Colonic mucosa (tissue), 4 donors: Measurements from ENCODE around the gene CELF6. TPM values are rescaled to one million over a fixed set of nuclear protein-coding genes. Genes with fewer than 3 reads are reported as not detected.

ENCODE experiments used
- DNase-seq: peaks from one replicate; pipeline ENCODE4 v3.0.0-alpha.2; 2020
- H3K27ac ChIP-seq: fragments of 200-600 bp; one replicate; pipeline ENCODE4 v1.8.0; 2021
- H3K27me3 ChIP-seq: fragments of 200-600 bp; one replicate; pipeline ENCODE4 v1.8.0; 2021
- H3K36me3 ChIP-seq: fragments of 200-600 bp; one replicate; pipeline ENCODE4 v1.8.0; 2021
- H3K4me1 ChIP-seq: fragments of 200-600 bp; one replicate; pipeline ENCODE4 v1.8.0; 2021; ENCODE audit warnings: mild to moderate bottlenecking
- H3K4me3 ChIP-seq: fragments of 200-600 bp; one replicate; pipeline ENCODE4 v1.8.0; 2021
- H3K9ac ChIP-seq, 2 donors: one replicate each; pipeline ENCODE4 v1.7.0; 2013; ENCODE audit warnings: control low read depth in 2 of 2, low read depth in 2 of 2, low read length in 2 of 2
- H3K9me3 ChIP-seq: fragments of 200-600 bp; one replicate; pipeline ENCODE4 v1.8.0; 2021
- intact Hi-C: fragments of 100-400 bp; cut with DNase I; formaldehyde crosslinking; loops from one replicate; pipeline ENCODE4 v1.14.1; 2022
- total RNA-seq, 2 donors: library from RNA; stranded (reverse); fragmentation: NEBNext Ultra II Directional in 1 of 2; extraction: Animal tissue kit (Norgen Biotek cat#: 25700) in 1 of 2; gene quantifications; one replicate each; pipeline ENCODE4 v1.2.1, GENCODE V29; 2021
- TF ChIP-seq, protein P1 (sequence below): fragments of 200-600 bp; IDR thresholded peaks from one replicate; pipeline ENCODE4 v1.8.0; 2022; ENCODE audit warnings: antibody characterized with exemption, mild to moderate bottlenecking
- donor health status: healthy.
- donor health status: DM: no; HTN: no; CAD: no.
- donor health status: DM: no; HTN: no; CAD: no.

CELF6 gene
- total RNA-seq, 2 donors from 2014 or later, result 0.74 to 0.93 TPM

DNA sequence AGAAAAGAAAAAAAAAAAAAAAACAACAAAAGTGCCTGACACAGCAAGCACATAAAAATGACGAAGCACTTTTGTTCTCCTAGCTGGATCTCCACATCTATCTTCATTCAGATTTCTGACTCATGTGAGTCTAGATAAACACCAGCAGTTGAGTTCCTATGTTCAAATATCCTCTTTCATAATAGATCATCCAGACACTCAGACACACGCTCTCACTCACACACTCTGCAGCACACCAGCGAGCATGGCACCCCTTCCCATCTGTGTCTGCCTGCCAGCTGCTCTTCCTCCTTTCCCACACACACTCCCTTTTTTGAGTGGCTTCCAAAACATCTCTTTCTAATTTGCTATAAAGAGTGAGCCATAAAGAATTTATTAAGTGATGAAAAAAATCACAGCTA is 19.8 kb upstream of the CELF6 start:
- Histone ChIP-seq H3K9me3 (no peaks in the 10 kb centered on the region), H3K9ac (no peak overlapping the region), H3K27ac (peak overlapping the region; percentile 25), H3K4me1 (no peaks in the 10 kb centered on the region), H3K27me3 (no peaks in the 10 kb centered on the region), H3K36me3 (no peaks in the 10 kb centered on the region), H3K4me3 (no peak overlapping the region)
- DNase-seq, result no peak
- TF ChIP-seq, protein P1, sequence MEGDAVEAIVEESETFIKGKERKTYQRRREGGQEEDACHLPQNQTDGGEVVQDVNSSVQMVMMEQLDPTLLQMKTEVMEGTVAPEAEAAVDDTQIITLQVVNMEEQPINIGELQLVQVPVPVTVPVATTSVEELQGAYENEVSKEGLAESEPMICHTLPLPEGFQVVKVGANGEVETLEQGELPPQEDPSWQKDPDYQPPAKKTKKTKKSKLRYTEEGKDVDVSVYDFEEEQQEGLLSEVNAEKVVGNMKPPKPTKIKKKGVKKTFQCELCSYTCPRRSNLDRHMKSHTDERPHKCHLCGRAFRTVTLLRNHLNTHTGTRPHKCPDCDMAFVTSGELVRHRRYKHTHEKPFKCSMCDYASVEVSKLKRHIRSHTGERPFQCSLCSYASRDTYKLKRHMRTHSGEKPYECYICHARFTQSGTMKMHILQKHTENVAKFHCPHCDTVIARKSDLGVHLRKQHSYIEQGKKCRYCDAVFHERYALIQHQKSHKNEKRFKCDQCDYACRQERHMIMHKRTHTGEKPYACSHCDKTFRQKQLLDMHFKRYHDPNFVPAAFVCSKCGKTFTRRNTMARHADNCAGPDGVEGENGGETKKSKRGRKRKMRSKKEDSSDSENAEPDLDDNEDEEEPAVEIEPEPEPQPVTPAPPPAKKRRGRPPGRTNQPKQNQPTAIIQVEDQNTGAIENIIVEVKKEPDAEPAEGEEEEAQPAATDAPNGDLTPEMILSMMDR, result no peak
- intact Hi-C loops, result no loop called here

- Histone ChIP-seq H3K9me3 (no peaks in the 10 kb centered on the region), H3K9ac (no peak overlapping the region), H3K27ac (peak overlapping the region; percentile 25), H3K36me3 (no peaks in the 10 kb centered on the region), H3K27me3 (no peaks in the 10 kb centered on the region), H3K4me1 (no peaks in the 10 kb centered on the region), H3K4me3 (no peak overlapping the region)
- TF ChIP-seq, protein P1, result no peak
- DNase-seq, result no peak
- intact Hi-C loops, result no loop called here
These were observed 18.8 kb upstream of the CELF6 start for GRCh38 chr15:72338617-72339321.

- H3K27ac ChIP-seq, result no peak overlapping the region
- no peaks in the 10 kb centered on the region for H3K9me3 ChIP-seq
- no peaks in the 10 kb centered on the region for H3K27me3 ChIP-seq
- H3K4me1 ChIP-seq, result no peaks in the 10 kb centered on the region
- TF ChIP-seq, protein P1, result no peak
- intact Hi-C loops, result no loop called here
- H3K9ac ChIP-seq, result no peak overlapping the region
- no peaks in the 10 kb centered on the region for H3K36me3 ChIP-seq
- DNase-seq, result no peak
- no peak overlapping the region for H3K4me3 ChIP-seq
These were observed 18.2 kb upstream of the CELF6 start for GRCh38 chr15:72338148-72338547.

- Histone ChIP-seq H3K27ac (no peak overlapping the region), H3K9me3 (no peaks in the 10 kb centered on the region), H3K9ac (no peak overlapping the region), H3K4me3 (no peak overlapping the region), H3K36me3 (no peaks in the 10 kb centered on the region), H3K4me1 (no peaks in the 10 kb centered on the region), H3K27me3 (no peaks in the 10 kb centered on the region)
- no peak for DNase-seq
- intact Hi-C loops, result no loop called here
- TF ChIP-seq, protein P1, result no peak
These were observed 14.9 kb upstream of the CELF6 start for GRCh38 chr15:72334842-72335241.

- no peak for DNase-seq
- Histone ChIP-seq H3K36me3 (no peaks in the 10 kb centered on the region), H3K9ac (no peak overlapping the region), H3K4me1 (no peaks in the 10 kb centered on the region), H3K4me3 (no peak overlapping the region), H3K27ac (no peak overlapping the region), H3K9me3 (no peaks in the 10 kb centered on the region), H3K27me3 (no peaks in the 10 kb centered on the region)
- TF ChIP-seq, protein P1, result no peak
- intact Hi-C loops, result no loop called here
These were observed 11.1 kb upstream of the CELF6 start for GRCh38 chr15:72331021-72331420.
